ENCODE results near the gene ZDHHC6. TPM values are rescaled to one million over a fixed set of nuclear protein-coding genes. Genes with fewer than 3 reads are reported as not detected.
"Not testable (repeated sequence)": the region's sequence is repeated elsewhere in the genome, so short reads cannot be mapped to it uniquely, and the experiment has no call there.

Gene ZDHHC6
- total RNA-seq, 6 donors from 2014 or later: 18.6 to 57.6 (median 32.2) TPM

DNA sequence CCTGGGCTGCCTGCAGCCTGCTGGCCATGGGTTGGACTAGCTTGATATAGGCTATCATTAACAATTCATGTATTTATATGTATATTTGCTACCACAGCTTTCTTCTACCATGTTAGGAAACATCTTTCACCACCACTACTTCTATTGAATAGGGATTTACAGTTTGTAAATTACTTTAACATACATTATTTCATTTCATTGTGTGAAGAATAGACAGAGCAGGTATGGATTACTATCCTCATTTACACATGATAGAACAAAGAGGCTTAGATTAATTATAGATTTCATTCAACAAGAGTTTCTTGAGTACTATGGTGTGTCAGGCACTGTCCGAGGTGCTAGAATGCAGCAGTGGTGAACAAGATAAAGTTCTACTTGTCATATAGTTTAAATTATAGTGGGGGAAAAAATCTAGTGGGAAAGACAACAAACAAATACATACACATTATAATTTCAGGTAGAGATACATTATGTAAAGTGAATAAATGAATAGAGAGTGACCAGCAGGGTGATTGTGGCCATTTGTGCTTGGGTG is 20.9 kb upstream of the ZDHHC6 start:
- no peaks in the 10 kb centered on the region for H3K4me1 ChIP-seq
- TF ChIP-seq POLR2AphosphoS5 (IDR thresholded peaks at IDR 0.05): no peak
- no peak for TF ChIP-seq POLR2A (IDR thresholded peaks at IDR 0.05)
- TF ChIP-seq, protein P1, sequence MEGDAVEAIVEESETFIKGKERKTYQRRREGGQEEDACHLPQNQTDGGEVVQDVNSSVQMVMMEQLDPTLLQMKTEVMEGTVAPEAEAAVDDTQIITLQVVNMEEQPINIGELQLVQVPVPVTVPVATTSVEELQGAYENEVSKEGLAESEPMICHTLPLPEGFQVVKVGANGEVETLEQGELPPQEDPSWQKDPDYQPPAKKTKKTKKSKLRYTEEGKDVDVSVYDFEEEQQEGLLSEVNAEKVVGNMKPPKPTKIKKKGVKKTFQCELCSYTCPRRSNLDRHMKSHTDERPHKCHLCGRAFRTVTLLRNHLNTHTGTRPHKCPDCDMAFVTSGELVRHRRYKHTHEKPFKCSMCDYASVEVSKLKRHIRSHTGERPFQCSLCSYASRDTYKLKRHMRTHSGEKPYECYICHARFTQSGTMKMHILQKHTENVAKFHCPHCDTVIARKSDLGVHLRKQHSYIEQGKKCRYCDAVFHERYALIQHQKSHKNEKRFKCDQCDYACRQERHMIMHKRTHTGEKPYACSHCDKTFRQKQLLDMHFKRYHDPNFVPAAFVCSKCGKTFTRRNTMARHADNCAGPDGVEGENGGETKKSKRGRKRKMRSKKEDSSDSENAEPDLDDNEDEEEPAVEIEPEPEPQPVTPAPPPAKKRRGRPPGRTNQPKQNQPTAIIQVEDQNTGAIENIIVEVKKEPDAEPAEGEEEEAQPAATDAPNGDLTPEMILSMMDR (IDR thresholded peaks at IDR 0.05): no peak
- no peak for TF ChIP-seq EP300 (IDR thresholded peaks at IDR 0.05)
- no peak overlapping the region for H3K27ac ChIP-seq
- no peaks in the 10 kb centered on the region for H3K9me3 ChIP-seq
- 86 to 96% methylated on average over 1 of the region's 1 CpG for WGBS, 2 donors
- H3K36me3 ChIP-seq: peaks cover 4 to 37% (median 15%) of the 10 kb centered on the region in 4 donors
- H3K4me3 ChIP-seq: no peak overlapping the region
- no peaks in the 10 kb centered on the region for H3K27me3 ChIP-seq
- no peak for ATAC-seq (ENCODE audit: low FRiP score in 2 of 2)
- no peak for DNase-seq

DNA sequence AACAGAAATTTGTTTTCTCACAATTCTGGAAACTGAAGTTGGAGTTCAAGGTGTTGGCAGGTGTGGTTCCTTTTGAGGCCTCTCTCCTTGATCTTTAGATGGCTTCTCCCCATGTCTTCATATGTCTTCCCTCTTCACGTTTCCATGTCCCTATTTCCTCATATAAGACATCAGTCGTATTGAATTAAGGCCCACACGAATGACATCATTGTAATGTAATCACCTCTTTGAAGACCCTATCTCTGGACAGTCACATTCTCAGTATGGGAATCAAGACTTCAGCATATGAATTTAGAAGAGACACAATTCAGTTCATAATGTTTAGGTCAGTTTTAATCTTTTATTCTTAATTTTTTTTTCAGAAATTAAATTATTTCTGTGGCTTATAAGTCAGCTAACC is 20.1 kb upstream of the ZDHHC6 start:
- Histone ChIP-seq H3K4me1 (no peaks in the 10 kb centered on the region), H3K27ac (no peak overlapping the region), H3K4me3 (no peak overlapping the region), H3K9me3 (no peaks in the 10 kb centered on the region), H3K36me3 (peaks cover 4 to 42% (median 18%) of the 10 kb centered on the region in 4 donors), H3K27me3 (no peaks in the 10 kb centered on the region)
- TF ChIP-seq POLR2A (IDR thresholded peaks at IDR 0.05) (no peak), EP300 (IDR thresholded peaks at IDR 0.05) (no peak), POLR2AphosphoS5 (IDR thresholded peaks at IDR 0.05) (no peak)
- TF ChIP-seq, protein P1 (IDR thresholded peaks at IDR 0.05): no peak
- no peak for DNase-seq
- WGBS, 2 donors: 88 to 90% methylated on average over 3 of the region's 3 CpGs
- ATAC-seq (ENCODE audit: low FRiP score in 2 of 2): no peak

DNA sequence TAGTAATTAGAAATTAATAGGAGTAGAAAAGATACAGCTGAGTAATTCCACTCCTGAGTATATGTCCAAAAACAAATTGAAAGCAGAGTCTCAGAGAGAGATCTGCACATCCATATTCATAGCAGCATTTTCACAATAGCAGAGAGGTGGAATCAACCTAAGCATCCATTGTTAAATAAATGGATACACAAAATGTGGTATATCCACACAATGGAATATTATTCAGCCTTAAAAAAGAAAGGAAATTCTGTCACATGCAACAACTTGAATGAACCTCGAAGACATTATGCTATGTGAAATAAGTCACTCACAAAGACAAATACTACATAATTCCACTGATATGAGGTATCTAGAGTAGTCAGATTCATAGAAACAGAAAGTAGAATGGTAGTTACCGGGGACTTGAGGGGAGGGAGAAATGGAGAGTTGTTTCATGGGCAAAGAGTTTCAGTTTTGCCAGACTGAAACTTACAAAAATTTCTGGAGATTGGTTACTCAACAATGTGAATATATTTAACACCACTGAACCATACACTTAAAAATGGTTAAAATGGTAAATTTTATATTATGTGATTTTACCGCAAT is 18.7 kb upstream of the ZDHHC6 start:
- H3K27me3 ChIP-seq: no peaks in the 10 kb centered on the region
- H3K27ac ChIP-seq: no peak overlapping the region
- ATAC-seq (ENCODE audit: low FRiP score in 2 of 2) (no peak), DNase-seq (no peak)
- H3K9me3 ChIP-seq: no peaks in the 10 kb centered on the region
- H3K4me3 ChIP-seq: no peak overlapping the region
- TF ChIP-seq POLR2AphosphoS5 (IDR thresholded peaks at IDR 0.05) (no peak), POLR2A (IDR thresholded peaks at IDR 0.05) (no peak), EP300 (IDR thresholded peaks at IDR 0.05) (no peak)
- TF ChIP-seq, protein P1 (IDR thresholded peaks at IDR 0.05): no peak
- peaks cover 4 to 54% (median 23%) of the 10 kb centered on the region in 4 donors for H3K36me3 ChIP-seq
- no peaks in the 10 kb centered on the region for H3K4me1 ChIP-seq
- 93 to 96% methylated on average over 3 of the region's 3 CpGs for whole genome bisulfite sequencing, 2 donors

DNA sequence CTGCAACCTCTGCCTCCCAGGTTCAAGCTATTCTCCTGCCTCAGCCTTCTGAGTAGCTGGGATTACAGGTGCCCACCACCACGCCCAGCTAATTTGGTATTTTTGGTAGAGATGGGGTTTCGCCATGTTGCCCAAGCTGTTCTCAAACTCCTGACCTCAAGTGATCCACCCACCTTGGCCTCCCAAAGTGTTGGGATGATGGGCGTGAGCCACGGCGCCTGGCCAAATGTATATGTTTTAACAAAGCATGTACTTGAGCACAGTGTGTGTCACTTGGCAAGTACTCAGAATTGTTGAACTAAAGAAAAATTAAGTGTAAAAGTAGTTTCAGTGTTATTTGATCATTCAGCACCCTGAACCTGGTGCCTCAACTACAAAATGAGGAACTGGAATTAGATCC is 17.4 kb upstream of the ZDHHC6 start:
- not testable (repeated sequence) for H3K9me3 ChIP-seq; H3K4me1 ChIP-seq; H3K27ac ChIP-seq; H3K27me3 ChIP-seq; H3K4me3 ChIP-seq; ATAC-seq (ENCODE audit: low FRiP score in 2 of 2)
- WGBS, 2 donors: 89 to 97% methylated on average over 5 of the region's 5 CpGs
- H3K36me3 ChIP-seq: peaks cover 4 to 54% (median 23%) of the 10 kb centered on the region in 4 donors
- peak in 1 of 2 donors; percentile 5 for DNase-seq

DNA sequence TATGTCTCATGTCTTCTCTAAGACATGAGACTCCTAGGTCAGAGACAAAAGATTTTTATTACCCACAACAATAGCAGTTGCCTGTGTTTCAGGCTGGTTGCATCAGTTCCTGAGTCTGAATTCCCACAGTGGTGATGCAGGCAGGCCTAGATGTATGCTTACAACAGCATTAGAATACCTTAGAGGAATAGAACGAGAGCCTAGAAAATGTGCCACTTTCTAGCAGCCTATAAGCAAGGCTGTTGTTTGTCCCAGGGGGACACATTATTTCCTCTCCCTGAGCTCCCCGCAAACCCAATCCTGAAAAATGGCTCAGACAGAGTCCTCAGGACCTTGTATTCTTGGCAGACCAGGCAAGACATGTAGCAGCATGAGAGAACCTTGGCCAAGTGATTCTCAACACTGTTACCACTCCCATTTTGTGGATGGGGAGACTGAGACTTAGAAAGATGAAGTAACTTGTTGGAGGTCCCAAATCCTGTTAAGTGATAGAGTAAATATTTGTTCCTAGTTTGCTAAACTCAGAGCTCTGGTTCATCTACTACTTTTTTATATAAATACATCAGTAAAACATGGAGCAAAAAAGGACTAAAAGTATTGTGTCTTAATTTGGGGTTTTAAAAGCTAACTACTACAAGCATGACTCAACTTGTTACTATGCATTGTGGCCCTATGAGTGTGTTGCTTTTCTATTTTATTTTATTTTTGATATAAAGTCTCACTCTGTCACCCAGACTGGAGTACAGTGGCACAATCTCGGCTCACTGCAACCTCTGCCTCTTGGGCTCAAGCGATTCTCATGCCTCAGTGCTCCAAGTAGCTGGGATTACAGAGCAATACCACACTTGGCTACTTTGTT is 14.5 kb upstream of the ZDHHC6 start:
- WGBS, 2 donors: 96 to 99% methylated on average over 4 of the region's 4 CpGs
- TF ChIP-seq, protein P1 (IDR thresholded peaks at IDR 0.05): no peak
- TF ChIP-seq POLR2AphosphoS5 (IDR thresholded peaks at IDR 0.05): no peak
- no peak for TF ChIP-seq POLR2A (IDR thresholded peaks at IDR 0.05)
- TF ChIP-seq EP300 (IDR thresholded peaks at IDR 0.05): no peak
- H3K4me1 ChIP-seq: no peaks in the 10 kb centered on the region
- no peak overlapping the region for H3K4me3 ChIP-seq
- H3K27ac ChIP-seq: no peak overlapping the region
- no peaks in the 10 kb centered on the region for H3K27me3 ChIP-seq
- H3K9me3 ChIP-seq: no peaks in the 10 kb centered on the region
- DNase-seq (no peak), ATAC-seq (ENCODE audit: low FRiP score in 2 of 2) (no peak)
- H3K36me3 ChIP-seq: peaks cover 4 to 41% (median 20%) of the 10 kb centered on the region in 4 donors
